ENCODE measurements around the gene CCDC150. TPM values are rescaled to one million over a fixed set of nuclear protein-coding genes. Genes with fewer than 3 reads are reported as not detected.

The CCDC150 gene
- total RNA-seq, 1 donor from 2014 or later = 69.4 TPM

- no peak overlapping the region for H3K4me3 Mint-ChIP-seq
- Histone ChIP-seq H3K4me3 (no peak overlapping the region), H3K9ac (no peak overlapping the region), H3F3A (ENCODE audit: low read depth) (no peaks in the 10 kb centered on the region), H3K4me2 (no peak overlapping the region), H3K9me3 (ENCODE audit: low read depth) (peaks cover 45% of the 10 kb centered on the region), H3K4me1 (no peaks in the 10 kb centered on the region), H3K27ac (no peak overlapping the region), H2AFZ (replicated peaks) (no peak overlapping the region), H3K36me3 (peaks cover 50% of the 10 kb centered on the region), H4K20me1 (ENCODE audit: low read depth) (no peaks in the 10 kb centered on the region), H3K27me3 (no peaks in the 10 kb centered on the region), H3K79me2 (ENCODE audit: low read depth) (peaks cover 100% of the 10 kb centered on the region)
- H3K27me3 Mint-ChIP-seq (ENCODE audit: insufficient read depth, low read depth) = peaks cover 3% of the 10 kb centered on the region
- TF ChIP-seq EZH2phosphoT487 (IDR thresholded peaks at IDR 0.05) = no peak
- TF ChIP-seq CTCF (IDR thresholded peaks at IDR 0.05) = no peak
- TF ChIP-seq EZH2 (IDR thresholded peaks at IDR 0.05) = no peak
- DNase-seq (ENCODE audit: low spot score) = no peak
- no peak overlapping the region for H3K27ac Mint-ChIP-seq
- peaks cover 70% of the 10 kb centered on the region for H3K36me3 Mint-ChIP-seq
- peaks cover 58% of the 10 kb centered on the region for H3K9me3 Mint-ChIP-seq
- H3K4me1 Mint-ChIP-seq = no peaks in the 10 kb centered on the region
Observed at GRCh38 chr2:196649202-196649601, 9.7 kb downstream of the CCDC150 start.

GRCh38 chr2:196651387-196652094, 12.0 kb downstream of the CCDC150 start:
- no peaks in the 10 kb centered on the region for H3K4me1 Mint-ChIP-seq
- Histone ChIP-seq H3K9ac (no peak overlapping the region), H3K27me3 (no peaks in the 10 kb centered on the region), H3K79me2 (ENCODE audit: low read depth) (peaks cover 98% of the 10 kb centered on the region), H4K20me1 (ENCODE audit: low read depth) (no peaks in the 10 kb centered on the region), H3F3A (ENCODE audit: low read depth) (peaks cover 8% of the 10 kb centered on the region), H3K4me3 (no peak overlapping the region), H3K9me3 (ENCODE audit: low read depth) (peaks cover 46% of the 10 kb centered on the region), H2AFZ (replicated peaks) (no peak overlapping the region), H3K27ac (no peak overlapping the region), H3K36me3 (peaks cover 49% of the 10 kb centered on the region), H3K4me2 (no peak overlapping the region), H3K4me1 (peaks cover 19% of the 10 kb centered on the region)
- H3K36me3 Mint-ChIP-seq = peaks cover 59% of the 10 kb centered on the region
- no peak for TF ChIP-seq EZH2phosphoT487 (IDR thresholded peaks at IDR 0.05)
- TF ChIP-seq EZH2 (IDR thresholded peaks at IDR 0.05) = no peak
- no peak for TF ChIP-seq CTCF (IDR thresholded peaks at IDR 0.05)
- no peak overlapping the region for H3K27ac Mint-ChIP-seq
- H3K4me3 Mint-ChIP-seq = no peak overlapping the region
- no peak for DNase-seq (ENCODE audit: low spot score)
- peaks cover 3% of the 10 kb centered on the region for H3K27me3 Mint-ChIP-seq (ENCODE audit: insufficient read depth, low read depth)
- peaks cover 62% of the 10 kb centered on the region for H3K9me3 Mint-ChIP-seq

DNA sequence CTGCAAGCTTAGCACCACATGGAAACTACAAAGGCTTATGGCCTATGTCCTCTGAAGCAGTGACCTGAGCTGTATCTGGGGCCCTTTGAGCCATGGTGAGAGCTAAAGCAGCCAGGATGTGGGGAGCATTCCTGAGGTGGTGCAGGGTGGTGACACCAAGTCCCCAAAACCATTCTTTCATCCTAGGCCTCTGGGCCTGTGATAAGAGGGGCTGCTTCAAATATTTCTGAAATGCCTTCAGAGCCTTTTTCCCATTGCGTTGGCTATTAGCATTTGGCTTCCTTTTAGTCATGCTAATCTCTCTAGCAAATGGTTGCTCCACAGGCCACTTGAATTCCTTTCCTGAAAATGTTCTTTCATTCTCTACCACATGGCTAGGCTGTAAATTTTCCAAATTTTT, 13.4 kb downstream of the CCDC150 start:
- no peak overlapping the region for H3K27ac Mint-ChIP-seq
- H3K4me1 Mint-ChIP-seq = no peaks in the 10 kb centered on the region
- peaks cover 65% of the 10 kb centered on the region for H3K36me3 Mint-ChIP-seq
- DNase-seq (ENCODE audit: low spot score) = no peak
- TF ChIP-seq CTCF (IDR thresholded peaks at IDR 0.05) (no peak), EZH2phosphoT487 (IDR thresholded peaks at IDR 0.05) (no peak), EZH2 (IDR thresholded peaks at IDR 0.05) (no peak)
- peaks cover 8% of the 10 kb centered on the region for H3F3A ChIP-seq (ENCODE audit: low read depth)
- no peak overlapping the region for H3K4me3 ChIP-seq
- peaks cover 49% of the 10 kb centered on the region for H3K36me3 ChIP-seq
- peaks cover 87% of the 10 kb centered on the region for H3K79me2 ChIP-seq (ENCODE audit: low read depth)
- no peaks in the 10 kb centered on the region for H3K27me3 ChIP-seq
- no peak overlapping the region for H3K4me2 ChIP-seq
- H3K27ac ChIP-seq = no peak overlapping the region
- no peaks in the 10 kb centered on the region for H4K20me1 ChIP-seq (ENCODE audit: low read depth)
- peaks cover 59% of the 10 kb centered on the region for H3K9me3 Mint-ChIP-seq
- peaks cover 3% of the 10 kb centered on the region for H3K27me3 Mint-ChIP-seq (ENCODE audit: insufficient read depth, low read depth)
- peaks cover 46% of the 10 kb centered on the region for H3K9me3 ChIP-seq (ENCODE audit: low read depth)
- H3K9ac ChIP-seq = no peak overlapping the region
- H3K4me3 Mint-ChIP-seq = no peak overlapping the region
- H3K4me1 ChIP-seq = peaks cover 19% of the 10 kb centered on the region
- no peak overlapping the region for H2AFZ ChIP-seq (replicated peaks)

Measured in neural progenitor cell (in vitro differentiated cells).